T-helper 9 cell (primary cell): Measurements from ENCODE around the gene CCDC106.
A peak's percentile ranks its signal among the peaks of the same experiment; 100 is the strongest.

Experiments used
- DNase-seq: peaks from one replicate; pipeline ENCODE4 v3.0.0-alpha.2; 2020

CCDC106 gene

GRCh38 chr19:55637534-55637933 lies 10.5 kb upstream of the CCDC106 start:
- DNase-seq, result no peak

- DNase-seq, result peak; percentile 46
These were observed 9.1 kb upstream of the CCDC106 start for GRCh38 chr19:55638864-55639359.

- peak; percentile 54 for DNase-seq
These were observed 7.9 kb upstream of the CCDC106 start for GRCh38 chr19:55640043-55640576.

GRCh38 chr19:55640577-55641425 lies 7.2 kb upstream of the CCDC106 start, which contains the start of gene ZNF580:
TSS of gene ZNF580 (plus strand) at chr19:55641002. CDS start at chr19:55642509, 1,507 bp downstream.
- DNase-seq, result peak; percentile 34

GRCh38 chr19:55641426-55642152 lies 6.4 kb upstream of the CCDC106 start:
- no peak for DNase-seq

GRCh38 chr19:55642153-55643002 lies 5.6 kb upstream of the CCDC106 start:
- no peak for DNase-seq

GRCh38 chr19:55643003-55643886 lies 4.8 kb upstream of the CCDC106 start, which contains the start of gene ZNF581:
TSS of gene ZNF581 (plus strand) at chr19:55643649. CDS start at chr19:55644572, 923 bp downstream.
- peak; percentile 66 for DNase-seq

GRCh38 chr19:55643887-55644176 lies 4.2 kb upstream of the CCDC106 start:
- no peak for DNase-seq

- DNase-seq, result no peak
These were observed 3.7 kb upstream of the CCDC106 start for GRCh38 chr19:55644191-55644833.

GRCh38 chr19:55644842-55645511 lies 3.0 kb upstream of the CCDC106 start:
- no peak for DNase-seq

- DNase-seq, result no peak
These were observed 2.5 kb upstream of the CCDC106 start for GRCh38 chr19:55645512-55645881.

- DNase-seq, result no peak
These were observed 902 bp upstream of the CCDC106 start for GRCh38 chr19:55646889-55647731.

GRCh38 chr19:55648585-55649267 lies 714 bp downstream of the CCDC106 start:
- DNase-seq, result no peak

- no peak for DNase-seq
These were observed 1.5 kb downstream of the CCDC106 start for GRCh38 chr19:55649268-55650125.

- no peak for DNase-seq
These were observed 2.1 kb downstream of the CCDC106 start for GRCh38 chr19:55650126-55650557.

GRCh38 chr19:55650602-55651230 lies 2.7 kb downstream of the CCDC106 start:
- no peak for DNase-seq

- DNase-seq, result no peak
These were observed 3.2 kb downstream of the CCDC106 start for GRCh38 chr19:55651236-55651635.
